Measurements from ENCODE around the gene ATP2B2. TPM values are rescaled to one million over a fixed set of nuclear protein-coding genes. Genes with fewer than 3 reads are reported as not detected.
A peak's percentile ranks its signal among the peaks of the same experiment; 100 is the strongest.

The ATP2B2 gene
- total and polyA plus RNA-seq, 10 of the 15 experiments (the other 5 are each of a cell fraction or from before 2014, with no cell fraction given) = 0.04 TPM; not detected in 9

DNA sequence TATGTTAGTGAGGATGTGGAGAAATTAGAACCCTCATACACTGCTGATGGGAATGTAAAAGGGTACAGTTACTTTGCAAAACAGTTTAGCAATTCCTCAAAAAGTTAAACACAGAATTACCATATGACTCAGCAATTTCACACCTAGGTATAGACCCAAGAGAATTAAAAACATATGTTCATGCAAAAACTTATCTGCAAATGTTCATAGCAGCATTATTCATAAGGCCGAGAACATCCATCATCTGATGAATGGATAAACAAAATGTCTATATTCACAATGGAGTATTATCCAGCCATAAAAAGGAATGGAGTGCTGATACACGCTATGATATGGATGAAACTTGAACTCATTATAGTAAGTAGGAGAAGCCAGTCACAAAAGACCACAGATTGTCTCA is 194.8 kb downstream of the ATP2B2 start:
- ATAC-seq = no peak
- intact Hi-C loops (cut with micrococcal nuclease; ENCODE audit: unreplicated experiment) (no loop called here), in situ Hi-C loops (cut with MboI) (no loop called here)
- Histone ChIP-seq H3K9ac (ENCODE audit: control insufficient read depth, insufficient read depth, low read length) (no peak overlapping the region), H3K4me2 (ENCODE audit: control insufficient read depth, insufficient read depth) (no peak overlapping the region), H3K36me3 (ENCODE audit: control insufficient read depth in 2 of 2, insufficient read depth in 2 of 2, low read length in 1 of 2) (peaks cover 19 to 44% of the 10 kb centered on the region in 2 experiments), H4K20me1 (ENCODE audit: control insufficient read depth, insufficient read depth) (no peaks in the 10 kb centered on the region), H2AFZ (ENCODE audit: control insufficient read depth, low read depth, low read length) (no peak overlapping the region), H3K27ac (ENCODE audit: control insufficient read depth, insufficient read depth) (no peak overlapping the region), H3K27me3 (replicated peaks in 1 of 2; ENCODE audit: control insufficient read depth in 2 of 2, insufficient read depth in 2 of 2, low read length in 1 of 2) (no peaks in the 10 kb centered on the region), H3K79me2 (ENCODE audit: control insufficient read depth, insufficient read depth, low read length) (no peaks in the 10 kb centered on the region), H3K4me1 (ENCODE audit: control insufficient read depth, insufficient read depth, low read length) (no peaks in the 10 kb centered on the region), H3K9me3 (replicated peaks; ENCODE audit: control insufficient read depth, insufficient read depth, low read length) (no peaks in the 10 kb centered on the region), H3K4me3 (no peak overlapping the region)
- FAIRE-seq = no peak
- CTCF ChIA-PET = interaction anchor here (0.6 kb wide), 1 partner anchor 199 kb away, joined by 3 read pairs; no protein-coding TSS in a partner anchor
- SMC1A ChIA-PET (ENCODE audit: uncharacterized antibody, unreplicated experiment) = no interaction called here
- WGBS (ENCODE audit: insufficient coverage, insufficient replicate concordance, low lambda C conversion rate, missing lambda C conversion rate) = 75% methylated on average over 2 of the region's 2 CpGs
- TF ChIP-seq POLR2AphosphoS2 (IDR thresholded peaks at IDR 0.05; ENCODE audit: low read depth, low read length) (no peak), BACH1 (IDR thresholded peaks at IDR 0.05; ENCODE audit: borderline replicate concordance) (peak; percentile 72; the same call in 1 of the 2 replicates), HCFC1 (IDR thresholded peaks at IDR 0.05; ENCODE audit: low read length) (no peak), BHLHE40 (IDR thresholded peaks at IDR 0.05; ENCODE audit: borderline replicate concordance in 1 of 2, low read depth in 2 of 2, low read length in 1 of 2) (no peak)
- DNase-seq (ENCODE audit: low read depth, low spot score) = no peak
- POLR2A ChIA-PET = no interaction called here
- RAD21 ChIA-PET (ENCODE audit: unreplicated experiment) = no interaction called here
- no TSS peak for BruUV-seq (replicated peaks)

DNA sequence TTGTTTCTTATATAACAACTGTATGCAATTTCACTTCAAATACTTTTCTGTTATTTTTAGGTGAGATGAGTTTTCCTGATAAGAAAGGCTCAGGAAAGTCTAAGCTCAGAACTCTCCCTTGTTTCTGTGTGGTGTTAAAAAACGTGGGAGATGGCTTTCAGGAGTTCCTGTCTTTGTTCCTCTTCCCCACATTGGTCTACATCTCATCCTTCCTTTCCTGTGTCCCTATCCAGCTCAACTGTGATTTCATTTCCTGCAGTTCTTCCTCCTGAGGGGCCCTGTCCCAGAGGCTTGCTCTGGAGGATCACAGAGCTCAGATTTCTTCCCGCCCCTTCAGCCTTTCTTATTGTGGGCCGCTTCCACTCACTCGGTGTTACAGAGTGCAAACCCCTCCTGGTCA is 195.7 kb downstream of the ATP2B2 start:
- ChIA-PET SMC1A (ENCODE audit: uncharacterized antibody, unreplicated experiment) (no interaction called here), RAD21 (ENCODE audit: unreplicated experiment) (no interaction called here), CTCF (no interaction called here), POLR2A (no interaction called here)
- Histone ChIP-seq H2AFZ (ENCODE audit: control insufficient read depth, low read depth, low read length) (no peak overlapping the region), H3K27me3 (replicated peaks in 1 of 2; ENCODE audit: control insufficient read depth in 2 of 2, insufficient read depth in 2 of 2, low read length in 1 of 2) (no peaks in the 10 kb centered on the region), H3K27ac (ENCODE audit: control insufficient read depth, insufficient read depth) (no peak overlapping the region), H3K4me1 (ENCODE audit: control insufficient read depth, insufficient read depth, low read length) (no peaks in the 10 kb centered on the region), H3K79me2 (ENCODE audit: control insufficient read depth, insufficient read depth, low read length) (no peaks in the 10 kb centered on the region), H3K9ac (ENCODE audit: control insufficient read depth, insufficient read depth, low read length) (no peak overlapping the region), H3K36me3 (ENCODE audit: control insufficient read depth in 2 of 2, insufficient read depth in 2 of 2, low read length in 1 of 2) (peaks cover 18 to 40% of the 10 kb centered on the region in 2 experiments), H4K20me1 (ENCODE audit: control insufficient read depth, insufficient read depth) (no peaks in the 10 kb centered on the region), H3K4me2 (ENCODE audit: control insufficient read depth, insufficient read depth) (no peak overlapping the region), H3K4me3 (no peak overlapping the region), H3K9me3 (replicated peaks; ENCODE audit: control insufficient read depth, insufficient read depth, low read length) (no peaks in the 10 kb centered on the region)
- FAIRE-seq (no peak), DNase-seq (ENCODE audit: low read depth, low spot score) (no peak), ATAC-seq (no peak)
- intact Hi-C loops (cut with micrococcal nuclease; ENCODE audit: unreplicated experiment) (no loop called here), in situ Hi-C loops (cut with MboI) (no loop called here)
- no TSS peak for BruUV-seq (replicated peaks)
- 76% methylated on average over 4 of the region's 4 CpGs for WGBS (ENCODE audit: insufficient coverage, insufficient replicate concordance, low lambda C conversion rate, missing lambda C conversion rate)
- TF ChIP-seq TCF12 (IDR thresholded peaks at IDR 0.05; ENCODE audit: low read depth, low read length) = no peak
- TF ChIP-seq, protein P1, sequence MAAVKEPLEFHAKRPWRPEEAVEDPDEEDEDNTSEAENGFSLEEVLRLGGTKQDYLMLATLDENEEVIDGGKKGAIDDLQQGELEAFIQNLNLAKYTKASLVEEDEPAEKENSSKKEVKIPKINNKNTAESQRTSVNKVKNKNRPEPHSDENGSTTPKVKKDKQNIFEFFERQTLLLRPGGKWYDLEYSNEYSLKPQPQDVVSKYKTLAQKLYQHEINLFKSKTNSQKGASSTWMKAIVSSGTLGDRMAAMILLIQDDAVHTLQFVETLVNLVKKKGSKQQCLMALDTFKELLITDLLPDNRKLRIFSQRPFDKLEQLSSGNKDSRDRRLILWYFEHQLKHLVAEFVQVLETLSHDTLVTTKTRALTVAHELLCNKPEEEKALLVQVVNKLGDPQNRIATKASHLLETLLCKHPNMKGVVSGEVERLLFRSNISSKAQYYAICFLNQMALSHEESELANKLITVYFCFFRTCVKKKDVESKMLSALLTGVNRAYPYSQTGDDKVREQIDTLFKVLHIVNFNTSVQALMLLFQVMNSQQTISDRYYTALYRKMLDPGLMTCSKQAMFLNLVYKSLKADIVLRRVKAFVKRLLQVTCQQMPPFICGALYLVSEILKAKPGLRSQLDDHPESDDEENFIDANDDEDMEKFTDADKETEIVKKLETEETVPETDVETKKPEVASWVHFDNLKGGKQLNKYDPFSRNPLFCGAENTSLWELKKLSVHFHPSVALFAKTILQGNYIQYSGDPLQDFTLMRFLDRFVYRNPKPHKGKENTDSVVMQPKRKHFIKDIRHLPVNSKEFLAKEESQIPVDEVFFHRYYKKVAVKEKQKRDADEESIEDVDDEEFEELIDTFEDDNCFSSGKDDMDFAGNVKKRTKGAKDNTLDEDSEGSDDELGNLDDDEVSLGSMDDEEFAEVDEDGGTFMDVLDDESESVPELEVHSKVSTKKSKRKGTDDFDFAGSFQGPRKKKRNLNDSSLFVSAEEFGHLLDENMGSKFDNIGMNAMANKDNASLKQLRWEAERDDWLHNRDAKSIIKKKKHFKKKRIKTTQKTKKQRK (IDR thresholded peaks at IDR 0.05; ENCODE audit: low read depth, low read length) = no peak
- TF ChIP-seq FOXM1 (IDR thresholded peaks at IDR 0.05; ENCODE audit: low read depth, low read length) = no peak
- no peak for TF ChIP-seq YBX1 (IDR thresholded peaks at IDR 0.05)
- TF ChIP-seq, protein P2, sequence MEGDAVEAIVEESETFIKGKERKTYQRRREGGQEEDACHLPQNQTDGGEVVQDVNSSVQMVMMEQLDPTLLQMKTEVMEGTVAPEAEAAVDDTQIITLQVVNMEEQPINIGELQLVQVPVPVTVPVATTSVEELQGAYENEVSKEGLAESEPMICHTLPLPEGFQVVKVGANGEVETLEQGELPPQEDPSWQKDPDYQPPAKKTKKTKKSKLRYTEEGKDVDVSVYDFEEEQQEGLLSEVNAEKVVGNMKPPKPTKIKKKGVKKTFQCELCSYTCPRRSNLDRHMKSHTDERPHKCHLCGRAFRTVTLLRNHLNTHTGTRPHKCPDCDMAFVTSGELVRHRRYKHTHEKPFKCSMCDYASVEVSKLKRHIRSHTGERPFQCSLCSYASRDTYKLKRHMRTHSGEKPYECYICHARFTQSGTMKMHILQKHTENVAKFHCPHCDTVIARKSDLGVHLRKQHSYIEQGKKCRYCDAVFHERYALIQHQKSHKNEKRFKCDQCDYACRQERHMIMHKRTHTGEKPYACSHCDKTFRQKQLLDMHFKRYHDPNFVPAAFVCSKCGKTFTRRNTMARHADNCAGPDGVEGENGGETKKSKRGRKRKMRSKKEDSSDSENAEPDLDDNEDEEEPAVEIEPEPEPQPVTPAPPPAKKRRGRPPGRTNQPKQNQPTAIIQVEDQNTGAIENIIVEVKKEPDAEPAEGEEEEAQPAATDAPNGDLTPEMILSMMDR (IDR thresholded peaks at IDR 0.05 in 2 of 3, conservative IDR thresholded peaks at IDR 0.05 in 1 of 3; ENCODE audit: control insufficient read depth in 2 of 3, extremely low read depth in 1 of 3, insufficient read depth in 1 of 3, low read depth in 3 of 3, low read length in 3 of 3) = no peak
- no peak for TF ChIP-seq IRF4 (IDR thresholded peaks at IDR 0.05; ENCODE audit: low read depth, low read length)
